SKM-1 (cell line): ENCODE measurements around the gene CHRNA4.

Experiments used
- DNase-seq: peaks from one replicate; lab custom pipeline; 2025; ENCODE audit not compliant: unreplicated experiment; lab: John Stamatoyannopoulos, UW

CHRNA4 gene

DNA sequence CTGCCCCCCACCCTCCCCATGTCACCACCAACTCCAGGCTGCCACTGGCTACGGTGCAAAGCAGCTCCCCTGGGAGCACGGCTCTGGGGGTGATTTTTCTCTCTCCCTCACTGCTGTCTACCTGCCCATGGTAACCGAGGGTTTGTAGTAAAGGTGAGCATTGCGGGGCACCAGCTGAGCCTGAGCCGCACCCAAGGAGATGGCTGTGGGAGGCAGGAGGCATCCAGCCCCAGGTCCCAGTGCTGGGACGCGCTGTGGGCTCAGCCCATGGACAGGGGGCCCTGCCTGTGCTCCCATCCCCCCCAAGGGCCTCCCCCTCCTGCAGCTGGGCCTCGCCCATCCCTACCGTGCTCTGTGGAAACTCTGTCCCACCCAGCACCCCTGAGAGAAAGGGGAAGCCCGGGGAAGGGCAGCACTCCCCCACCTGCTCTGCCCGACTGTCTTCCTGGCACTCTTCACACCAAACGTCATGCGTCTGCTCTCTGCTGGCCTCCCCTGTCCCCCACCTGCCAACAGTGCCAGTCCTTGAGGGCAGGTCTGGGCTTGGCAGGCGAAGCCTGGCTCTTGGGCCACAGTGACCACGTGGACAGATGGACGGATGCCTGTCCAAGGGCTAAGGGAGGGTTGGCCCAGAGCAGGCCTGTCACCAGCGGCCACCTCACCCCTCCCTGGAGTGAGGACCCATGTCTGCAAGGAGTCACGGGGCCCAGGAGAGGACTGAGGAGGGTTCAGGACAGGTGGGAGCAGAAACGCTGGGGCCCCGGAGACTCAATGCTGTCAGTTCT, 3.8 kb upstream of the CHRNA4 start:
- no peak for DNase-seq

DNA sequence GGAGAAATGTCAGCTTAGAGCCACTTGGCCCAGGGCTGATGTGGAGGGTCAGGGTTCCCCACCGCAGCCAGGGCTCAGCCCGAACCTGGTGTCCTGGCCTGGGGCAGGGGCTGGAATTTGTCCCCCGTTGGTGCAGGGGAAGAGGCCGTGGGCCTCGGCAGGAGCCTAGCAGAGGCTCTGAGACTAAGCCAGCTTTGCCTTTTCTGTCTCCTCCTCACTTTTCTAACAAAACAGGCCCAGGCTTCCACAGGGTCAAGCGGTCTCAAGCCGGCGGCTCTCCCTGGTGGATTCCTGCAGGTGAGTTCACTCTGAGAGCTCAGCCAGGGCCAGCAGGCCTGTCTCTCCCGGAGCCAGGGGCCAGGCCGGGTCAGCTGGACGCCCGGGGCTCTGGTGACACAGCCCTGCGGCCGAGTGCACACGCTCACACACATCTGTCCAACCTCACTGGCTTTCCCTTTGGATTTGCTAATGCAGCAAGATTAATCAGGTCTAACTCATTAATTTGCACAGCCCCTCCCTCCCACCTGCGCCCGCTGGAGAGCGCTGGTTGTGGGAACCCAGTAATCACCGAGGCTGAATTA, 2.9 kb upstream of the CHRNA4 start:
- DNase-seq = no peak

DNA sequence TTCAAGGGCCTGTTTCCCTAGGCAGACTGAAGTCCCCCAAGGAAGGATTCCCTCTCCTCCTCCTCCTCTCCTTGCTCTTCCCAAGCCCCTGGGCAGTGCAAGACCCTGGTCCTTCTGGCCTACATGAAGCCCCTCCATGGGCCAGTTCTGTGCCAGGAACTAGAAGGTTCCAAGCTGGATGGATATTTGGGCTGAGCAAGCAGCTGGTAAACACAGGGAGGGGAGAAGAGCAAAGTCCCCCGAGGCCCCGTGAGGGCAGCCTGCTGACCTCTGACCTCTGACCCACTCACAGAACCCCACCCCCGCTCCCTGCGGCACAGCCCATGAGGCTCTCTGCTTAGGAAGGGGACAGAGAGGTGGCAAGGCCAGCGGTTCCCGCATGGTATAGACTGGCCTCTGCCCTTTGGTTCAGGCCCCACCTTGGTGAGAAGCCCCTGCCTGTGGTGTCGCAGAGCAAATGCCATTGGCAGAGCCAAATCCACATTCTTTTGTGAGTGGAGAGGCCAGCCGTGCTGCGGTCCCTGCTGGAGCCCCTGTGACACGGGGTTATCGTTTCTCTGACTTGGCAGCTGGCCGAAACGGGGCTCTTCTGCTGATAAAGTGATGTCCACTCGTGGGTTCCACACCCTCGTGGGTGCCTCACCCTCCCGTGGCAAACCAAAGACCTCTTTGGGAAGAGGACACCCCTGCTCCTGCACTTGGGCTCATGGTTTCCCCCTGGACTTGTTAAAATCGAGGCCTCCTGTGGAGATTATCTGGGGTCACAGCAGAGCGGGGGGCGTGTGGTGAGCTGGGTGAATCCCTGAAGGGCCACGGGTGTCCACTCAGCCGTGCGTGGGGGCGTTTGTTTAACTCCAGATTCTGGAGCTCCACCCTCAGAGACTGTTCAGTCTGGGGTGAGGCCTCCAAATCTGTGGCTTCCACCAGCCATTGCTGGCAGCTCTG, 2.1 kb upstream of the CHRNA4 start:
- DNase-seq = no peak

DNA sequence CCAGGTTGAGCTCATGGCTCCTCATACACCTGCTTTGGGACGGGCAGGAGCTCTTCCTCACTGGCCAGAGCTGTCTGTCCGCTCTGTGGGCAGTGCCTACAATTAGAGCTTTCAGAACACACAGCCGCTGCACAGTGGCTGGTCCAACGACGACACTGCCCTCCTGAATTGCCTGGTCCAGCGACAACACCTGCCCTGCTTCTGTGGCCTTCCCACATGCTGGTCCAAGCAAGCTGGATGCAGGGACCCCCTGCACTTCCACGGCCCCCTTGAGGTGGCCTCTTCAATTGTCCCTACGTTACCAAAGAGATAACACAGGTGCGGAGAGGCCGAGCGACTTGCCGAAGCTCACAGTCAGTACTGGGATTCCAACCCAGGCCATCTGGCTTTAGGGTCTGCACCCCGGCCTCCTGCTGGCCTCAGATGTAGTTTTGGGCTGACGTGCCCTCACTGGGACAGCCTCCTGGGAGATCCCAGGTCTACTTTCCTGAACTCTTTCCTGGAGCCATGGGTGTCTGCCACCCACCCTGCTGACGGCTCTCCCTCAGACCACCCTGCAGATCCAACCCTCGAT, 1.4 kb upstream of the CHRNA4 start:
- DNase-seq = no peak

DNA sequence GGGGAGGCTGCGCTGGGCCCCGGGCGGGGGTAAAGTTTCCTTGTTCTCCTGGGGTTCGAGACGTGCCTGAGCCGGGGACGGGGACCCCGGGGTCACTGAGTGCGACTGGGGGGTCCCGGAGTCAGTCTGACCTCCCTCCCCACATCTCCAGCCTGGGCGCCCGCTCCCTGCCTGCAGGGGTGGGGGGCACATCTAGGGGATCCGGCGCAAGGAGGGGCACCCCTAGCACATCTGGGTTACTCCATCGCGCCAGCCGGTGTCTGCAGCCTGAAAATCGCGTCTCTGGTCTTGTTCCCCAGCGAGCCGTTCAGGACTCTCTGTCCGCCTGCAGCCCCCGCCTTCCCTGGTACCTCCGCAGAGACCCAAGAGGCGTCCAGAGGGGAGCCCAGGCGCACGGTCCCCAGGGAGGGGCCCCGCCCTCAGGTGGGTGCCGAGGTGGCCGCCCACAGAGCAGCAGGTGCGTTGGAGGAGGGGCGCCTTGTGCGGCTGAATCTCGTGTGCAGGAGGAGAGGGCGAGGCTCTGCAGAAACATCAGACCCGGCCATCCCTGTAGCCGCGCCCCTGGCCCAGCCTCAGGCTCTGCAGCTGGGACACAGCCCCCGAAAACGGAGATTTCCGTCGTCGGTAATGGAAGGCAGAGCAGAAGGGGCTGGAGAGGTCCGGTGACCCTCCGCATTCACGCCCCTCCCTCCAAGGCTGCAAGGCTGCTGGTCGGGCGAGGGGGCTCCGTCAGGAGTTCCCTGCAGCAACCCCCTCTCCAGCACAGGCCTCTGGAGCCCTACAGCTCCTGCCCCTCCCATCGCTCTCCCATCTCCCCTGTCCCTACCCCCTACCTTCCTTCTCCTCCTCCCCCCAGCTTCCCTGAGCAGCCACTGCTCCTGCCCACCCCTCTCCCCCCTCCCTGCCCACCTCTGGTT, 628 bp upstream of the CHRNA4 start:
- DNase-seq = no peak

DNA sequence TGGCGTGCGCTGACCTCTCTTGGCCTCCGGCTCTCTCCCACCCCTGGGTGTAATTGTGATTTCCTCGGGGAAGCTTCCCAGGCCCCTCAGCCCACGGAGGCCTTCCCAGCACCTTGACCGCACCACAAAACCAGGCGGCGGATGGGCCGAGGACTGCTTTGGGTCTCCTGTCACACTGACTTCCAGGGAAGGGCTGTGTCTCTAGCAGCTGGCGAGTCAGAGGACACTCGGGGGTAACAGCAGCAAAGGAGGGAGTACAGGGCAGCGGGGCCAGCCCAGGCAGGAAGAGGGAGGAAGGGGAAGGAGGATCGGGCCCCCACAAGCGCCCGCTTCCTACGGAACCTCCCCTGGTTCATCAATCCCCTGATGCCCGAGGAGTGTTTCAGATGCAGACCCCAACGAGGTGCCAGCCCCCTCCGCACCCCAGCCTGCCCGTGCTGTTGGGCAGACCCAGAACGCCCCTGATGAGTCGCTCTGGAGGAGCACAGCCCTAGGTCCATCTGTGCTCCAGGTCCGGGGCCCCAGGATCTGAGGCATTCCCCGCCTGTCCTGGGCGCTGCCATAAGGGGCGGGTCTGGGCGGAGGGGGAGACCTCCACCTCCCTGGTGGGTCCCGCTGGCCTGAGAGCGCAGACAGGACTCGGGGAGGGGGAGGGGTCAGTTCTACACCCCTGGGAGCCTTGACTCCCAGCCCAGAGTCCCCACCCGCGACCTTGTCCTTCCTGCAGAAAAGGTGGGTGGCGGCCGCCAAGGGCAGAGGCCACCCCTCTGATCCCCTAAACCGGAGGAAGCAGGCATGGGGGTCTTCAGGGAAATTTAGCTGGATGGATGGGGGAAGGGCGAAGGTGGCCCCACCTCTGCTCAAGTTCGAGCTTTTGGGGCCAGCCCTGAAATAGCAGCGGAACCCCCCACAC, 956 bp downstream of the CHRNA4 start:
- DNase-seq = no peak

DNA sequence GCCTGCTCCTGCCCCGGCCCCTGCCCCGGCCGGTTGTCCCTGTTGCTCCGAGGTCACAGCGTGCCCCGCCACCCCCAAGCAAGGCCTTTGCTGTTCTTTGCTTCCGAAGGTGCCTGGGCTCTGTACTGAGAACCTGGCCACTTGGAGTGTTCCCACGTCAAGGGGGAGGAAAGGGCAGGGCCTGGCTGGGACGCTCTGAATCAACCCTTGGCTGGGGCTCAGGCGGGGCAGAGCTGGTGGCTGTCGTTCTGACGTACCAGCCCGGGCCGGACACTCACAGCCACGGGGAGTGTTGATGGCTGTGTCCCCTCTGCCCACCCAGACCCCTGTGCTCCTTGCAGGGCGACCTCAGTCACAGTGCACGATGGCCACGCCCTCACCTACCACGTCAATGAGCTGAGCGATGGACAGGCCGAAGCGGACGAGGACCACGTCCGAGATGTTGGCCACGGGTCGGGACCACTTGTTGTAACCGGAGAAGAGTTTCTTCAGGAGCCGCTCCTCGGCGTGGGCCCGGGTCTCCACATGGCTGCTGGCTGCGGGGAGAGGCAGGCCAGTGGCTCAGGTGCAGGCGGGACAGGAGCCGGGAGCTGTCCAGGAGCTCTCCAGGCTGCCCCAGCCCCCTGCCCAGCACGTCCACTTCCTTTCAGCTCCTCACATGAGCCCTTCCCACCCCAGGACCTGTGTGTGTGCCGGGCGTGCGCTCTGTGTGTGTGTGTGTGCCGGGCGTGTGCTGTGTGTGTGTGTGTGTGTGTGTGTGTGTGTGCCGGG, 1.8 kb downstream of the CHRNA4 start:
- no peak for DNase-seq

DNA sequence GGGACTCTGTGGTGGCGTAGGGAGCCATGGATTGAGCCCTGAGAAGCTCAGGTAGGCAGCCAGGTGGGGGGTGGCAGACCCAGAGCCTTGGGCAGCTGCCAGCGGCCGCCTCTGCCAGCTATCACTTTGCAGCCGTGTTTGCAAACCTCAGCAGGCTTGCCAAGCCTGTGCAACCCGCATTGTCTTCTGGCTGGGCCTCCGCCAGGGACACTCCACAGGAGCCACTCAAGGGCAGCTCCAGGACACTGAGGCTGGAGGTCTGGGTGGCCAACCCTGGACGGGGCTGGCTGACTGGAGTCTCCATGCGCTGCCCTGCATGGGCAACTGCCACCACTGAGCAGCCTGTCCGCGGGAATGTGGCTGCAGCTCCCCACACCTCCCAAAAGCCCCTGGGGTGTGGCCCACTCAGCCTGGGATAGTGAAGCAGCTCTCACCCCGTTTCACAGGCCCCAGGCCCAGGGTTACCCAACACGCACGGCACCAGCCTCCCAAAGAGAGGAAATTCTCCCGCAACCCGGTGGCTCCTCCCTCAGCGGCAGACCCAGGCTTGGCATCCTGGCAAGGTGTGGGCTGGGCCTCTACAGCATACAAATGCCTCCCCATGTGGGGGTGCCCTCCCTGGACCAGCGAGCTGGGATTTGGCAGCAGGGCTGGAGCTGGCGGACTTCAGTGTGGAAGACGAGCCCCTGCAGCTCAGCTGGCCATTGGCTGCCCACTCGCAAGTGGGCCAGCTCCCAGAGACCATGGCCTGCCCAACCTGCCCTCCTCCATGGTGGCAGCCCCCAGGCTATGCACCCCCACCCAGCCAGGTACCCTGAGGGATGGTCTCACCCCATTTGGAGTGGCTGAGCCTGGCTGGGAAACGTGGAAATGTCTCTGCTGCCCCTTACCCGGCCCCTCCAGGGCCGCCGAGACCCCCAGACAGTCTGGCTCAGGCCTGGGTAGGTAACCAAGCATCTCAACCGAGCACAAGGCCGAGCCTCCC, 2.9 kb downstream of the CHRNA4 start:
- no peak for DNase-seq

DNA sequence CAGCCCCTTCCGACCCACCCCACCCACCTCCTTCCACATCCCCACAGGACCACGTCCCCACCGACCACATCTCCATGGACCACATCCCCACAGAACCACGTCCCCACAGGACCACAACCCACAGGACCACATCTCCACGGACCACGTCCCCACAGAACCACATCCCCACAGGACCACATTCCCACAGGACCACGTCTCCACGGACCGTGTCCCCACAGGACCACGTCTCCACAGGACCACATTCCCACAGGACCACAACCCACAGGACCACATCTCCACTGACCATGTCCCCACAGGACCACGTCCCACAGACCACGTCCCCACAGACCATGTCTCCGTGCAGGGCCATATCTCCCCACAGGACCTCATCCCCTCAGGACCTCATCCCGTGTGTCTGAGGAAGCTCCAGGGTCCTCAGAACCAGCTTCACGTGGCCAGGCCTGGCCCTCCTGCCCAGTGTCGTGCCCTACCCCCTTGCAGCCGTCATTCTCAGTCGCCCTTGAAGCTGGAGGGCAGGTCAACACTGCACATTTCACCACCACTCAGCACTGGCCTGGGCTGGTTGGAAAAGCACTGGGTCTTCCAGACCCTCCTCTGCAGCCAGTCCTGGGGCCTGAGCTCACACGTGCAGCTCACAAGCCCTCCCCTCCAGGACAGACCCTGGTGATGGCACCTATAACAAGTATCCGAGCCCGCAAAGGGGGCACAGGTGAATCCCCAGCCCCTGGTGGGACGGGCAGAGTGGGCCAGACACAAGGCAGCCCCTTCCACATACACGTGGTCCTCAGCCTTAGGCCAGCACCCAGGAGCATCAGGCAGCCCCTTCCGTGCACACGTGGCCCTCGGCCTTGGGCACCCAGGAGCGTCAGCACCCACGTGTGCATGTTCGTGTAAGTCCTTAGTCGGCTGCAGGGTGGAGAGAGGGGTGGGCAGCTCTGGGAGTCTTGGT, 3.9 kb downstream of the CHRNA4 start:
- DNase-seq = no peak

DNA sequence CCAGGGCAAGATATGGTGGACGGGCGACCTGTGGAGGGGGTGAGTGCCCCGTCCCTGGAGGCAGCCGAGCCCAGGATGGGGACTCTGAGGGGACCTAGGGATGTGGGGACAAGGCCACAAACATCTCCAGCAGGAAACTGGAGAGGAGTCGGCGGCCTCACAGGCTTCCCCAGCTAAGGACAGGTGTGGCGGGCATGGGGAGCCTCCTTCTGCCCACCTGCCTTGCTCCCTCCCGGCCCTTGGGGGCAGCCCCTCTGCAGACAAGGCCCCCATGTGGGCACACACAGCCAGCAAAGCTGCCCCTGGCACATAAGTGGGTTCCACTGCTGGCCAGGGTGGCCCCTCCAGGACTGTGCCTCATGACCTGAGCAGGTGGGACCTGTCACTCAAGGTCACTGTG, 4.6 kb downstream of the CHRNA4 start:
- no peak for DNase-seq

DNA sequence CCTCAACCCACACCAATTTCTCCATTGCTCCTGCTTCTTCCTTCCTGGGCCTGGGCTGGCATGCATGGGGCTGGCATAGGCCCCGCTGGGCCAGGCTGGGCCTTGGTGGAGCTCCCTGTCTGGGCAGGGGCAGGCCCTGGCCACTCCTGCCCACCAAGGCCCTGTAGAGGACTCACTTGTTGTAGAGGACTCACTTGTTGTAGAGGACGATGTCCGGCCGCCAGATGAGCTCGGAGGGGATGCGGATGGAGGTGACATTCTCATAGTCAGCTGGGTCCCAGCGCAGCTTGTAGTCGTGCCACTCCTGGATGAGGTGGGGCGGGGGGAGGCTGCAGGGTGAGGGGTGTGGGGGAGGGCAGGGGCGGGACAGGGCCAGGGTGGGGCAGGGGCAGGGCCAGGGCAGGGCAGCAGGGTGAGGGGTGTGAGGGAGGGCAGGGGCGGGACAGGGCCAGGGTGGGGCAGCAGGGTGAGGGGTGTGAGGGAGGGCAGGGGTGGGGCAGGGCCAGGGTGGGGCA, 5.3 kb downstream of the CHRNA4 start:
- DNase-seq = no peak

DNA sequence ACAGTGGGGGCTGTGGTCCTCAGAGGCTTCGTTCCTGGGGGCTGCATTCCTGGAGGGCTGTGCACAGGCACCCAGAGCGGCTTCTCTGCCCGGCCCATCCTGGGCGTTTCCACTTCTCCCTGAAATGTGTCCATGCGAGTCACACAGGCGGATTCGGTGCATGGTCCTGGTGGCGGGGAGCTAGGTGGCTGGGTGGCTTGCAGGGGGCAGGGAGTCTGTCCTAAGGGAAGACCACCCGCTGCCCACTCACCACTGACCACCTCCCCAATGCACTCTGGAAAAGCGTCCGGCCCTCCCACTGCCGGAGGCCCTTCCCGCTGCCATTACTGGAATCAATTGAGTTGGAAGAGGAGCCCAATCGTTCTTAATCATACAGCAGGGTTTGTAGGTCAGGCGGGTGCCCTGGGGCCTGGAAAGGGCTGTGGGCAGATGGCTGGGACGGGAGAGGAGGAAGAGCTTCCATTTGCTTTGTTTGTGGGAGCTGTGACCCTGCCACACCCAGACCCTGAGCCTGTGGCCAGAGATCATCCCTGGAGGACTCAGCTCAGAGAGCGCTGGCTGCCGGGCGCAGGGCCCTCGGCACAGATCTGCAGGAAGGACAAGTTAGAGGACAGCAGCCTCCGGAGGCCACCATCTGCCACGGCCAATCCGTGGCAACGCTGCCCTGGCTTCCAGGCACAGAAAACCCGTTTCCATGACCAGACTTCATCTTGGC, 6.4 kb downstream of the CHRNA4 start:
- no peak for DNase-seq

DNA sequence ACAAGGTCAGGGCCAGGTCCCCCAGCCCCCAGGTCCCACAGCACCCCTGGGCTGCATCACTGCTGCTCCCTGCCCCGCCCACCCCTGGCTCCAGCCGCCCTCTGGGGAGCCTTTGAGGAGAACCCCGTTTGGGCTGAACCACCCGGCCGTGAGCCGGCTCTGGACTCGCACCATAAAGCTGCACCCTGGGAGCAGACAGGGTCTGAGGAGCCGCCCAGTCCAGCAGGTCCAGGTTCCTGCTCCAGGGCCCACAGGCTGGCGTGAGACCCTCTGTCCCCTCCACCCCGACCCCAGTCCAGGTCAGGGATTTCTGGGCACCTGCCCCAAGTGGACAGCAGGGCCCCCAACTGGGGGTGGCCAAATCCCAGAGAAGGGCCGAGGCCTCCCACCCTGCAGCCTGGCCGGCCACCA, 8.3 kb downstream of the CHRNA4 start:
- DNase-seq = no peak

DNA sequence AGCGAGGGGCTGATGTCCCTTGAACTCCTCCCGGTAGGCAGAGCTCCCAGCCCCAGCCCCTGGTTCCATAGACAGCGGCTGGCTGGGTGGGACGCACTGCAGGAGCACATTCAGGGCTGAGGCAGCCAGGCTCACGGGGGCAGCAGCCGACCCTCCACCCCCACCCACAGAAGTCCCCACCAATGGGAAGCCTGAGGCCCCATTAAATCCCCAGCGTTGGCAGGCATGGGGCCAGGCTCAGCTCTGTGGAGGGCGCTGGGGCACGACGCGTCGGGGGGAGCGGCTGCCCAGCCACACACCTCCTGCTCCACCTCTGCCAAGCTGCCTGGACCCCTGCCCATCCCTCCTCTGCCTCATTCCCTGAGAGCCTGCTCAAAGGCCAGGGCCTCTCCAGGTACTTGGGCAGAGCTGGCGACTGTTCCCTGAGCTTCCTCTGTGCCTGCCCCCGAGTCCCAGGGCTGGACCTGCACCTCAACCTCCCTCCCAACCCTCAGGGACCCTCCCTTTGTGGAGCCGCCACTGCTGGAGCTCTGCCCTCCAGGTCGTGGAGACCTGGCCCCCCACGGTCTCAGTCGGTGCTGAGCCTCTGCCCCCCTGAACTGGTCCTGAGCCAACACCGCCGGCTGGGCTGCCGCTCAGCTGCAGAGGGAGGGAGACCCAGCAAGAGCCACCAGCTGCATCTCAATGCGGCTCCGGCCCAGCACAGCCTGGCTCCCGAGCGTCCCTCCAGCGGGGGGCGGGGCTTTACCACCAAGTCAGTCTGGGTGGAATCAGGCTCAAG, 9.1 kb downstream of the CHRNA4 start:
- no peak for DNase-seq

DNA sequence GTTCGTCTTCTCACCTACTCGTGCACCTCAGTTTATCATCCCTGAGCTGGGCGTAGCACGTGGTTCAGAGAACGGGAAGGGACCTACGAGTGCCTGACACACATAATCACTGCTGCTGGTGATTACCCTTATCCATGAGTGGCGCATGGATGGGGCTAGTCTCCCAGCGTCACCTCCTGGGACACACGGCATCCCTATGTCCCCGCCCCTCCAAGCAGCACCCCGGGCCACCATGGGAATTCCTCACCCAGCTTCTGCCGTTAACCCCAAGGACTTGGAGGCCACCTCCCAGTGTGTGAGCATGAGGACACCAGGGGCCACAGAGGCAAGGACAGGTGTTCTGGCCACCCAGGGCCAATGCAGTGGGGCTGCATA, 9.8 kb downstream of the CHRNA4 start:
- DNase-seq = no peak
